Vagina (tissue), 2 donors: Measurements from ENCODE around the gene HARS1.

ENCODE experiments used
- POLR2A ChIP-seq, 2 donors: fragments of 450-650 bp; IDR thresholded peaks; one replicate each; pipeline ENCODE4 v1.6.1; 2017; ENCODE audit warnings: antibody characterized with exemption in 2 of 2, mild to moderate bottlenecking in 2 of 2, moderate library complexity in 2 of 2
- TF ChIP-seq, protein P1 (sequence below), 3 experiments: fragments of 450-650 bp in 2 of 3; fragments of 200-600 bp in 1 of 3; sonication (generic) in 1 of 3; IDR thresholded peaks; one replicate each; pipeline ENCODE4 v1.5.1; 2017 to 2019; ENCODE audit warnings: antibody characterized with exemption in 3 of 3, mild to moderate bottlenecking in 2 of 3, moderate library complexity in 2 of 3

DNA sequence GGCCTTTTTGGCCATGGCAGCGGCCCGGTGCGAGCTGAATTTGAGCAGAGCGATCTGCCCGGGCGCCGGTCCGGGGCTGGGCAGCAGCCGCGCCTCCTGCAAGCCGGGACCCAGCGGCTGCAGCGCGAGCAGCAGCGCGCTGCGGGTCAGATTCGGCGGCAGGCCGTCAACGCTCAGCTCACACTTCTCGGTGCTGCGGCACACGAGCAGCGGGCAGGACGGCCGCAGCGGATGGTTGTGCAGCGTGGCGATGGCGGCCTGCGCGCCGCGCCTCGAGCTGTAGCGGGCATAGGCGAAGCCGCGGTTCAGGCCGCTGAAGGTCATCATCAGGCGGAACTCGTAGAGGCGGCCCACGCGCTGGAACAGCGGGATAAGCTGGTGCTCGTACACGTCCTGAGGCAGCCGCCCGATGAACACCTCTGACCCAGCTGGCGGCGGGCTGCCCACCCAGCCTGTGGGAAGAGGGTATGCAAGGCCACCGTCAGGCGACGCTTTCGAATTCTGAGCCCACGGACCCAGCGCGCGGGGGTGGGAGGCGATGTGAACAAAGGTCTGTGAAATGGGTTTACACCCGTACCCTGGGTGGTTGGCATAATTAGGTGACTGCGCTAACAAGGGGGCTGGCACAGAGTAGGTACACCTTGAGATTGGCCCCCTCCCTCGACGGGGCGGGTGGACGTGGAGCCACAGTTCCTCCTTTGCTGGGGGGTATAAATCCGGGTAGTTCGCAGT is 18.5 kb downstream of the HARS1 start:
- TF ChIP-seq, protein P1, sequence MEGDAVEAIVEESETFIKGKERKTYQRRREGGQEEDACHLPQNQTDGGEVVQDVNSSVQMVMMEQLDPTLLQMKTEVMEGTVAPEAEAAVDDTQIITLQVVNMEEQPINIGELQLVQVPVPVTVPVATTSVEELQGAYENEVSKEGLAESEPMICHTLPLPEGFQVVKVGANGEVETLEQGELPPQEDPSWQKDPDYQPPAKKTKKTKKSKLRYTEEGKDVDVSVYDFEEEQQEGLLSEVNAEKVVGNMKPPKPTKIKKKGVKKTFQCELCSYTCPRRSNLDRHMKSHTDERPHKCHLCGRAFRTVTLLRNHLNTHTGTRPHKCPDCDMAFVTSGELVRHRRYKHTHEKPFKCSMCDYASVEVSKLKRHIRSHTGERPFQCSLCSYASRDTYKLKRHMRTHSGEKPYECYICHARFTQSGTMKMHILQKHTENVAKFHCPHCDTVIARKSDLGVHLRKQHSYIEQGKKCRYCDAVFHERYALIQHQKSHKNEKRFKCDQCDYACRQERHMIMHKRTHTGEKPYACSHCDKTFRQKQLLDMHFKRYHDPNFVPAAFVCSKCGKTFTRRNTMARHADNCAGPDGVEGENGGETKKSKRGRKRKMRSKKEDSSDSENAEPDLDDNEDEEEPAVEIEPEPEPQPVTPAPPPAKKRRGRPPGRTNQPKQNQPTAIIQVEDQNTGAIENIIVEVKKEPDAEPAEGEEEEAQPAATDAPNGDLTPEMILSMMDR (IDR thresholded peaks at IDR 0.05): no peak
- no peak for TF ChIP-seq POLR2A (IDR thresholded peaks at IDR 0.05)
